Mesendoderm (in vitro differentiated cells): ENCODE results near the gene ADGRF3.
"Not testable (repeated sequence)": the region's sequence is repeated elsewhere in the genome, so short reads cannot be mapped to it uniquely, and the experiment has no call there.

Experiments
- DNase-seq: peaks from one replicate; pipeline ENCODE4 v3.0.0; 2013
- H2AK5ac ChIP-seq: 2 replicates; pipeline ENCODE4 v1.6.1; 2013; ENCODE audit warnings: low read length, inconsistent platforms
- H2BK120ac ChIP-seq: 2 replicates; pipeline ENCODE4 v1.6.1; 2013; ENCODE audit warnings: low read depth, mild to moderate bottlenecking, low read length, moderate library complexity, mixed read lengths
- H2BK15ac ChIP-seq: replicated peaks from 2 replicates; pipeline ENCODE4 v1.6.1; 2013; ENCODE audit warnings: low read depth, mild to moderate bottlenecking, moderate library complexity
- H2BK5ac ChIP-seq: 2 replicates; pipeline ENCODE4 v1.6.1; 2013; ENCODE audit warnings: low read length, inconsistent platforms
- H3K18ac ChIP-seq: 2 replicates; pipeline ENCODE4 v1.6.1; 2013; ENCODE audit warnings: mild to moderate bottlenecking, low read length, mixed read lengths
- H3K23ac ChIP-seq: one replicate; pipeline ENCODE4 v1.6.1; 2013; ENCODE audit warnings: low read length
- H3K27ac ChIP-seq: 2 replicates; pipeline ENCODE4 v1.5.1; 2013; ENCODE audit warnings: low read depth, mild to moderate bottlenecking, inconsistent platforms, low read length, moderate library complexity
- H3K27me3 ChIP-seq: 2 replicates; pipeline ENCODE4 v1.6.1; 2013; ENCODE audit warnings: low read length, control low read depth, mild to moderate bottlenecking, inconsistent platforms; ENCODE audit not compliant: insufficient read depth, poor library complexity
- H3K36me3 ChIP-seq: 2 replicates; pipeline ENCODE4 v1.6.1; 2013; ENCODE audit warnings: low read length, inconsistent platforms; ENCODE audit not compliant: control insufficient read depth, insufficient read depth
- H3K4ac ChIP-seq: one replicate; pipeline ENCODE4 v1.6.1; 2013; ENCODE audit warnings: low read depth, mild to moderate bottlenecking, low read length, moderate library complexity
- H3K4me1 ChIP-seq: 2 replicates; pipeline ENCODE4 v1.6.1; 2013; ENCODE audit warnings: low read depth, low read length, inconsistent platforms; ENCODE audit not compliant: control insufficient read depth
- H3K4me2 ChIP-seq: 2 replicates; pipeline ENCODE4 v1.6.1; 2013; ENCODE audit warnings: low read length
- H3K4me3 ChIP-seq: 2 replicates; pipeline ENCODE4 v1.5.1; 2013; ENCODE audit warnings: mild to moderate bottlenecking, low read length
- H3K56ac ChIP-seq: one replicate; pipeline ENCODE4 v1.6.1; 2013; ENCODE audit warnings: low read length
- H3K79me1 ChIP-seq: 2 replicates; pipeline ENCODE4 v1.6.1; 2013; ENCODE audit warnings: low read length, inconsistent platforms
- H3K79me2 ChIP-seq: 2 replicates; pipeline ENCODE4 v1.6.1; 2013; ENCODE audit warnings: mild to moderate bottlenecking, low read length; ENCODE audit not compliant: control insufficient read depth, insufficient read depth
- H3K9ac ChIP-seq: 2 replicates; pipeline ENCODE4 v1.6.1; 2013; ENCODE audit warnings: low read length, inconsistent platforms
- H4K5ac ChIP-seq: one replicate; pipeline ENCODE4 v1.6.1; 2013; ENCODE audit warnings: low read length
- H4K8ac ChIP-seq: one replicate; pipeline ENCODE4 v1.6.1; 2013; ENCODE audit warnings: low read depth, mild to moderate bottlenecking, control low read depth, low read length, moderate library complexity
- WGBS: extraction: QIAGEN DNeasy Blood & Tissue Kit; methylation state at CpG from one replicate; pipeline ENCODE4 v1.1.7; 2013; ENCODE audit warnings: low lambda C conversion rate, missing lambda C conversion rate; ENCODE audit not compliant: insufficient coverage; ENCODE audit errors: extremely low coverage; 5-methylcytosine and 5-hydroxymethylcytosine counted together

ADGRF3 gene

GRCh38 chr2:26330604-26331003 lies 16.0 kb downstream of the ADGRF3 start:
- Histone ChIP-seq H3K36me3 (no peaks in the 10 kb centered on the region), H3K23ac (no peak overlapping the region), H3K4me3 (no peak overlapping the region), H3K79me2 (no peaks in the 10 kb centered on the region), H3K27me3 (no peaks in the 10 kb centered on the region), H3K56ac (peak overlapping the region; percentile 18), H3K4me1 (no peaks in the 10 kb centered on the region), H2BK15ac (no peak overlapping the region), H3K9ac (no peak overlapping the region), H3K4me2 (no peak overlapping the region), H4K5ac (no peak overlapping the region), H4K8ac (no peak overlapping the region), H3K4ac (no peak overlapping the region), H2BK5ac (no peak overlapping the region), H3K18ac (no peak overlapping the region), H3K27ac (no peak overlapping the region), H2AK5ac (no peak overlapping the region), H3K79me1 (no peaks in the 10 kb centered on the region), H2BK120ac (no peak overlapping the region)
- WGBS: no CpG with 5 or more reads among the region's 3 CpGs
- DNase-seq: no peak

GRCh38 chr2:26330114-26330549 lies 16.5 kb downstream of the ADGRF3 start:
- Histone ChIP-seq H4K8ac (no peak overlapping the region), H3K36me3 (no peaks in the 10 kb centered on the region), H2BK120ac (no peak overlapping the region), H3K27me3 (no peaks in the 10 kb centered on the region), H4K5ac (no peak overlapping the region), H3K9ac (no peak overlapping the region), H3K27ac (no peak overlapping the region), H3K18ac (no peak overlapping the region), H3K4me2 (no peak overlapping the region), H3K79me2 (no peaks in the 10 kb centered on the region), H3K56ac (peak overlapping the region; percentile 18), H3K4me3 (no peak overlapping the region), H3K4me1 (no peaks in the 10 kb centered on the region), H3K23ac (no peak overlapping the region), H2BK15ac (no peak overlapping the region), H2BK5ac (no peak overlapping the region), H2AK5ac (no peak overlapping the region), H3K4ac (no peak overlapping the region), H3K79me1 (no peaks in the 10 kb centered on the region)
- peak; percentile 75 for DNase-seq
- no CpG with 5 or more reads among the region's 7 CpGs for WGBS

GRCh38 chr2:26329083-26329482 lies 17.5 kb downstream of the ADGRF3 start:
- WGBS: no CpG with 5 or more reads among the region's 4 CpGs
- not testable (repeated sequence) for H3K18ac ChIP-seq, H3K4me3 ChIP-seq, H2BK120ac ChIP-seq, H4K5ac ChIP-seq, H2AK5ac ChIP-seq, H3K27me3 ChIP-seq, H3K9ac ChIP-seq, H3K79me2 ChIP-seq, H3K4me2 ChIP-seq, DNase-seq, H3K4me1 ChIP-seq, H3K23ac ChIP-seq, H3K79me1 ChIP-seq, H3K36me3 ChIP-seq, H3K27ac ChIP-seq, H2BK5ac ChIP-seq, H3K4ac ChIP-seq, H3K56ac ChIP-seq, H4K8ac ChIP-seq, H2BK15ac ChIP-seq

- Histone ChIP-seq H3K36me3 (no peaks in the 10 kb centered on the region), H4K5ac (no peak overlapping the region), H2BK5ac (no peak overlapping the region), H4K8ac (no peak overlapping the region), H3K79me2 (no peaks in the 10 kb centered on the region), H3K56ac (no peak overlapping the region), H3K9ac (no peak overlapping the region), H3K4ac (no peak overlapping the region), H3K4me2 (no peak overlapping the region), H2BK120ac (no peak overlapping the region), H2BK15ac (no peak overlapping the region), H3K4me3 (no peak overlapping the region), H3K23ac (no peak overlapping the region), H3K79me1 (no peaks in the 10 kb centered on the region), H3K18ac (no peak overlapping the region), H3K4me1 (no peaks in the 10 kb centered on the region), H3K27ac (no peak overlapping the region), H2AK5ac (no peak overlapping the region), H3K27me3 (no peaks in the 10 kb centered on the region)
- no peak for DNase-seq
- whole genome bisulfite sequencing: no CpG with 5 or more reads among the region's 5 CpGs
Measured at GRCh38 chr2:26327291-26328272, 19.0 kb downstream of the ADGRF3 start.

- no peak overlapping the region for H2AK5ac ChIP-seq
- no peak overlapping the region for H3K4me3 ChIP-seq
- H3K18ac ChIP-seq: no peak overlapping the region
Measured at GRCh38 chr2:26326514-26326913, 20.1 kb downstream of the ADGRF3 start.

More at GRCh38 chr2:26326514-26326913, 20.1 kb downstream of the ADGRF3 start:
- no peak for DNase-seq
- no peak overlapping the region for H2BK5ac ChIP-seq
- whole genome bisulfite sequencing: no CpG with 5 or more reads among the region's 1 CpG
- H3K27me3 ChIP-seq: no peaks in the 10 kb centered on the region
- no peak overlapping the region for H2BK120ac ChIP-seq
- no peak overlapping the region for H3K4ac ChIP-seq
- H3K36me3 ChIP-seq: no peaks in the 10 kb centered on the region
- H4K8ac ChIP-seq: no peak overlapping the region
- no peak overlapping the region for H3K9ac ChIP-seq
- H3K23ac ChIP-seq: no peak overlapping the region
- no peak overlapping the region for H3K27ac ChIP-seq
- H4K5ac ChIP-seq: no peak overlapping the region
- no peaks in the 10 kb centered on the region for H3K79me1 ChIP-seq
- H2BK15ac ChIP-seq: no peak overlapping the region
- H3K4me1 ChIP-seq: no peaks in the 10 kb centered on the region
- no peak overlapping the region for H3K56ac ChIP-seq
- H3K79me2 ChIP-seq: no peaks in the 10 kb centered on the region
- H3K4me2 ChIP-seq: no peak overlapping the region
